ENCODE data around the gene REG4.

DNA sequence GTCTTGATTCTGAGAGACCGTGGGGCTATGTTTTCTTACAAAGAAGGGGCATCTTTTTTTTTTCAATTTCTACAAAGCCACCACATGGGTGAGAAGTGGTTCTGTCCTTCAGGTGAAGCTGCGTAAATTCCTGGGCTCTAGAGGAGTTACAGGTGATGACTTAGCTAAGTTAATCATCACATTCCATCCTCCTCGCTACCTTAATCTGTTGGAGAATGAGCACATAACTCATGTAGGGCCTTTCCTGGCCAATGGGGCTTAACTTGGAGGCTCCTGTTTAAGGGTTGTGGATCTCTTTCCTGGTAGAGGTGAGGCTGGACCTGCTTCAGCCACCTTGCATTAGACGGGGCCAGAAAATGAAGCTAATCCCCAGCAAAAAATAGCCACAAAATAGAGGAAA, 19.9 kb downstream of the REG4 start:
- TF ChIP-seq, protein P1, sequence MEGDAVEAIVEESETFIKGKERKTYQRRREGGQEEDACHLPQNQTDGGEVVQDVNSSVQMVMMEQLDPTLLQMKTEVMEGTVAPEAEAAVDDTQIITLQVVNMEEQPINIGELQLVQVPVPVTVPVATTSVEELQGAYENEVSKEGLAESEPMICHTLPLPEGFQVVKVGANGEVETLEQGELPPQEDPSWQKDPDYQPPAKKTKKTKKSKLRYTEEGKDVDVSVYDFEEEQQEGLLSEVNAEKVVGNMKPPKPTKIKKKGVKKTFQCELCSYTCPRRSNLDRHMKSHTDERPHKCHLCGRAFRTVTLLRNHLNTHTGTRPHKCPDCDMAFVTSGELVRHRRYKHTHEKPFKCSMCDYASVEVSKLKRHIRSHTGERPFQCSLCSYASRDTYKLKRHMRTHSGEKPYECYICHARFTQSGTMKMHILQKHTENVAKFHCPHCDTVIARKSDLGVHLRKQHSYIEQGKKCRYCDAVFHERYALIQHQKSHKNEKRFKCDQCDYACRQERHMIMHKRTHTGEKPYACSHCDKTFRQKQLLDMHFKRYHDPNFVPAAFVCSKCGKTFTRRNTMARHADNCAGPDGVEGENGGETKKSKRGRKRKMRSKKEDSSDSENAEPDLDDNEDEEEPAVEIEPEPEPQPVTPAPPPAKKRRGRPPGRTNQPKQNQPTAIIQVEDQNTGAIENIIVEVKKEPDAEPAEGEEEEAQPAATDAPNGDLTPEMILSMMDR (IDR thresholded peaks at IDR 0.05; ENCODE audit: poor library complexity), result no peak
- TF ChIP-seq EZH2 (IDR thresholded peaks at IDR 0.05; ENCODE audit: borderline replicate concordance), result no peak
